A549 (cell line): Measurements from ENCODE around the gene CCDC71L.

Experiments
- BHLHE40 ChIP-seq: IDR thresholded peaks from 2 replicates; pipeline ENCODE4 v1.6.1; 2012; ENCODE audit warnings: low read depth, low read length, inconsistent platforms
- JUN ChIP-seq, 2 experiments: fragments of >200 bp; sonication (Bioruptor Twin); formaldehyde crosslinking; IDR thresholded peaks; 2 replicates in 1 of 2; 3 replicates in 1 of 2; pipeline ENCODE4 v1.6.1; 2016 to 2017
- JUNB ChIP-seq: fragments of >200 bp; sonication (Bioruptor Twin); formaldehyde crosslinking; IDR thresholded peaks from 2 replicates; pipeline ENCODE4 v1.6.1; 2016
- MAFK ChIP-seq: fragments of 450-650 bp; IDR thresholded peaks from 2 replicates; pipeline ENCODE4 v1.6.1; 2014; ENCODE audit not compliant: partially characterized antibody
- MAZ ChIP-seq: fragments of 150-350 bp; IDR thresholded peaks from 2 replicates; pipeline ENCODE4 v1.6.1; 2014; ENCODE audit warnings: antibody characterized with exemption, low read depth, low read length, borderline replicate concordance
- POLR2A ChIP-seq: IDR thresholded peaks from 2 replicates; pipeline ENCODE4 v1.6.1; 2012; ENCODE audit warnings: mild to moderate bottlenecking, low read length
- POLR2AphosphoS2 ChIP-seq: conservative IDR thresholded peaks from 2 replicates; pipeline ENCODE4 v1.6.1; 2012; ENCODE audit warnings: low read length, improper control_type of control experiment, inconsistent platforms
- RAD21 ChIP-seq, 2 experiments: fragments of >200 bp in 1 of 2; sonication (Bioruptor Twin) in 1 of 2; formaldehyde crosslinking in 1 of 2; IDR thresholded peaks in 1 of 2; conservative IDR thresholded peaks in 1 of 2; 2 replicates in 1 of 2; 3 replicates in 1 of 2; pipeline ENCODE4 v1.6.1; 2012 to 2018; ENCODE audit warnings: inconsistent platforms in 1 of 2
- RCOR1 ChIP-seq: fragments of 150-350 bp; IDR thresholded peaks from 2 replicates; pipeline ENCODE4 v1.6.1; 2014; ENCODE audit warnings: antibody characterized with exemption, low read length, low read depth
- SMC3 ChIP-seq: fragments of >200 bp; sonication (Bioruptor Twin); formaldehyde crosslinking; IDR thresholded peaks from 3 replicates; pipeline ENCODE4 v1.6.1; 2018; ENCODE audit warnings: inconsistent platforms
- SREBF2 ChIP-seq: fragments of 450-650 bp; IDR thresholded peaks from 2 replicates; pipeline ENCODE4 v1.6.1; 2014; ENCODE audit warnings: mild to moderate bottlenecking, moderate library complexity
- ZC3H11A ChIP-seq: fragments of 450-650 bp; IDR thresholded peaks from 2 replicates; pipeline ENCODE4 v1.6.1; 2014; ENCODE audit warnings: antibody characterized with exemption, mild to moderate bottlenecking
- TF ChIP-seq, protein P1 (sequence below): fragments of >200 bp; sonication (Bioruptor Twin); formaldehyde crosslinking; IDR thresholded peaks from 3 replicates; pipeline ENCODE4 v1.6.1; 2016
- TF ChIP-seq, protein P2 (sequence below): fragments of >200 bp; sonication (Bioruptor Twin); formaldehyde crosslinking; IDR thresholded peaks from 3 replicates; pipeline ENCODE4 v1.5.1; 2016

DNA sequence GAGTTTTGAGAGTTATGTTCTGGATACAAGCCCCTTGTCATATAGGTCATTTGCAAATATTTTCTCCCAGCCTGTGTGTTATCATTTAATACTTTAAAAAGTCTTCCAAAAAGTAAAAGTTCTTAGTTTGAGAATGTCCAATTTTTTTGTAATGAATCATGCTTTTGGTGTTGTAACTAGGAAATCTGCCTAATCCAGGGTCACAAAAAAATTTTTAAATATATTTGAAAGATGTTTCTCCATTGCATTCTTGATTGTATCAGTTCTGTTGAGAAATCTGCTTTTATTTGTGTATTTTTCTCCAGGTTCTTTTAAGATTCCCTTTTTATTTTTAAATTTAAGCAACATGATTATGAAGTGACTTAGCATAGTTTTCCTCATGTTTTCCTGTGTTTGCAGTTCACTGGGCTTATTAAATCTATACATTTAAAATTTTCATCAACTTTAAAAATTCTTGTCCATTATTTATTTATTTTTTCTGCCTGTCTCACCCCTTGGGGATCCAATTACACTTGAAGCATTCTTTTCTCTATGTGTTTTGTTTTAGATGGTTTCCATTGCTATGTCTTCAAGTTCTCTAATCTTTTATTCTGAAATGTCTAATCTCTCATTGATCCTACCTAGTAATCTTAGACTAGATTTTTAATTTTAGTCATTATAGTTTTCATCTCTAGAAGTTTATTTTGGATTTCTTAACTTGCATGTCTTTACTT is 47.0 kb downstream of the CCDC71L start:
- TF ChIP-seq ZC3H11A (no peak), SMC3 (no peak), RAD21 (conservative IDR thresholded peaks at IDR 0.05 in 1 of 2, IDR thresholded peaks at IDR 0.05 in 1 of 2) (no peak), BHLHE40 (no peak), POLR2A (no peak), POLR2AphosphoS2 (no peak), SREBF2 (no peak), JUN (IDR thresholded peaks at IDR 0.05) (no peak), RCOR1 (no peak), MAFK (no peak), JUNB (no peak), MAZ (no peak)
- TF ChIP-seq, protein P1, sequence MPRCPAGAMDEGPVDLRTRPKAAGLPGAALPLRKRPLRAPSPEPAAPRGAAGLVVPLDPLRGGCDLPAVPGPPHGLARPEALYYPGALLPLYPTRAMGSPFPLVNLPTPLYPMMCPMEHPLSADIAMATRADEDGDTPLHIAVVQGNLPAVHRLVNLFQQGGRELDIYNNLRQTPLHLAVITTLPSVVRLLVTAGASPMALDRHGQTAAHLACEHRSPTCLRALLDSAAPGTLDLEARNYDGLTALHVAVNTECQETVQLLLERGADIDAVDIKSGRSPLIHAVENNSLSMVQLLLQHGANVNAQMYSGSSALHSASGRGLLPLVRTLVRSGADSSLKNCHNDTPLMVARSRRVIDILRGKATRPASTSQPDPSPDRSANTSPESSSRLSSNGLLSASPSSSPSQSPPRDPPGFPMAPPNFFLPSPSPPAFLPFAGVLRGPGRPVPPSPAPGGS, result no peak
- TF ChIP-seq, protein P2, sequence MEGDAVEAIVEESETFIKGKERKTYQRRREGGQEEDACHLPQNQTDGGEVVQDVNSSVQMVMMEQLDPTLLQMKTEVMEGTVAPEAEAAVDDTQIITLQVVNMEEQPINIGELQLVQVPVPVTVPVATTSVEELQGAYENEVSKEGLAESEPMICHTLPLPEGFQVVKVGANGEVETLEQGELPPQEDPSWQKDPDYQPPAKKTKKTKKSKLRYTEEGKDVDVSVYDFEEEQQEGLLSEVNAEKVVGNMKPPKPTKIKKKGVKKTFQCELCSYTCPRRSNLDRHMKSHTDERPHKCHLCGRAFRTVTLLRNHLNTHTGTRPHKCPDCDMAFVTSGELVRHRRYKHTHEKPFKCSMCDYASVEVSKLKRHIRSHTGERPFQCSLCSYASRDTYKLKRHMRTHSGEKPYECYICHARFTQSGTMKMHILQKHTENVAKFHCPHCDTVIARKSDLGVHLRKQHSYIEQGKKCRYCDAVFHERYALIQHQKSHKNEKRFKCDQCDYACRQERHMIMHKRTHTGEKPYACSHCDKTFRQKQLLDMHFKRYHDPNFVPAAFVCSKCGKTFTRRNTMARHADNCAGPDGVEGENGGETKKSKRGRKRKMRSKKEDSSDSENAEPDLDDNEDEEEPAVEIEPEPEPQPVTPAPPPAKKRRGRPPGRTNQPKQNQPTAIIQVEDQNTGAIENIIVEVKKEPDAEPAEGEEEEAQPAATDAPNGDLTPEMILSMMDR, result no peak
